Activated CD4-positive, alpha-beta T cell treated with anti-CD3 and anti-CD28 coated beads, Interleukin-2, amount 10 ng/mL, durations not matched to agents 7 days and 5 days (primary cell): ENCODE measurements around the gene PHACTR1. TPM values are rescaled to one million over a fixed set of nuclear protein-coding genes. Genes with fewer than 3 reads are reported as not detected.

Experiments
- CTCF ChIA-PET: fragments of 350-600 bp; sonication (Branson Sonifier 250); formaldehyde crosslinking; loops from one replicate; lab custom pipeline; 2021; ENCODE audit warnings: antibody characterized with exemption; lab: Charles Lee
- POLR2A ChIA-PET: fragments of 350-600 bp; sonication (Branson Sonifier 250); formaldehyde crosslinking; loops from one replicate; lab custom pipeline; 2021; ENCODE audit warnings: antibody characterized with exemption; lab: Charles Lee
- DNase-seq: peaks from one replicate; pipeline ENCODE4 v3.0.0-alpha.2; 2020
- H3K27ac Mint-ChIP-seq: one replicate; pipeline ENCODE4 v1.8.0; 2021; ENCODE audit warnings: mild to moderate bottlenecking, moderate library complexity, mixed read lengths
- H3K27me3 Mint-ChIP-seq: one replicate; pipeline ENCODE4 v1.8.0; 2021; ENCODE audit warnings: mixed read lengths
- H3K36me3 Mint-ChIP-seq: one replicate; pipeline ENCODE4 v1.8.0; 2021; ENCODE audit warnings: low read depth, mixed read lengths
- H3K4me1 Mint-ChIP-seq: one replicate; pipeline ENCODE4 v1.8.0; 2021; ENCODE audit warnings: mixed read lengths
- H3K4me3 Mint-ChIP-seq: one replicate; pipeline ENCODE4 v1.8.0; 2021; ENCODE audit warnings: mild to moderate bottlenecking, moderate library complexity, mixed read lengths
- H3K9me3 Mint-ChIP-seq: one replicate; pipeline ENCODE4 v1.8.0; 2021; ENCODE audit warnings: mixed read lengths
- total RNA-seq, 2 experiments: library from RNA; stranded (reverse); gene quantifications; one replicate each; pipeline ENCODE4 v1.2.3, GENCODE V29; 2021

PHACTR1 gene
- total RNA-seq, 2 experiments from 2014 or later: 0.19 to 0.32 TPM

DNA sequence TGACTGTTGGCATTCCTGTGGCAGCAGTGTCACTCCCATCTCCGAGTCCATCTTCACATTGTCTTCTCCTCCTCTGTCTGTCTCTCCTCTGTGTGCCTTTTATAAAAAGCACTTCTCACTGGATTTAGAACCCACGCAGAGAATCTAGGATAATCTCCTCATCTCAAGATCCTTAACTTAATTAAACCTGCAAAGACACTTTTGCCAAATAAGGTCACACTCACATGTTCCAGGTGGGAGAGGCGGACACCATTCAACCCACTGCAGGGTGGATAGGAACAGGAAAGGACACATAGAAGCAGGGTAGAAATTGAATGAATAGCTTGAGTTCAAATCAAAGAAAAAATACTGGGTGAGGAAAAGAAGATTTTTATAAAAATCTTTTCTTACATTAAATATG is 292.5 kb downstream of the PHACTR1 start:
- ChIA-PET POLR2A (no interaction called here), CTCF (no interaction called here)
- Mint-ChIP-seq H3K4me3 (no peak overlapping the region), H3K27ac (no peak overlapping the region), H3K27me3 (peaks cover 44% of the 10 kb centered on the region), H3K36me3 (peaks cover 2% of the 10 kb centered on the region), H3K4me1 (peaks cover 6% of the 10 kb centered on the region), H3K9me3 (no peaks in the 10 kb centered on the region)
- DNase-seq: no peak

DNA sequence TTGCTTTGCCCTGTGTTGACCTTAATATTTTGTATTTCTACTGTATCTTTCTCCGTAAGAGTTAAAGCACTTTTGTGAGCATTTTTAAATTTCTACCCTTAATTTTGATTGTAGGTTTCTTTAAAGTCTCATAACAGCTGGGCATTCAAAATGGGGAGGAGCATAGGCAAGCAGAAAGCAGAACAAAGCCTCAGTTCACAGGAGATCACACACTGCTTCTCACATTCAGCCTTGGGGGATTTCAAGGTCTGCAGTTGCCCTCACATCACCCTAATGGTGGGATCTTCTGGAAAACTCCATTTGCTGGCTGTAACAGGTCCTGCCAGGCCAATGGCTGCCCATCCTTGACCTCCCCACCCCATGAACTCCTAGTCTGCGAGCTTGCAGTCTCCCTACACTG is 292.9 kb downstream of the PHACTR1 start:
- H3K4me1 Mint-ChIP-seq: peaks cover 6% of the 10 kb centered on the region
- H3K36me3 Mint-ChIP-seq: peaks cover 2% of the 10 kb centered on the region
- POLR2A ChIA-PET: no interaction called here
- H3K27me3 Mint-ChIP-seq: peaks cover 46% of the 10 kb centered on the region
- CTCF ChIA-PET: no interaction called here
- H3K9me3 Mint-ChIP-seq: no peaks in the 10 kb centered on the region
- no peak overlapping the region for H3K4me3 Mint-ChIP-seq
- DNase-seq: no peak
- H3K27ac Mint-ChIP-seq: no peak overlapping the region

DNA sequence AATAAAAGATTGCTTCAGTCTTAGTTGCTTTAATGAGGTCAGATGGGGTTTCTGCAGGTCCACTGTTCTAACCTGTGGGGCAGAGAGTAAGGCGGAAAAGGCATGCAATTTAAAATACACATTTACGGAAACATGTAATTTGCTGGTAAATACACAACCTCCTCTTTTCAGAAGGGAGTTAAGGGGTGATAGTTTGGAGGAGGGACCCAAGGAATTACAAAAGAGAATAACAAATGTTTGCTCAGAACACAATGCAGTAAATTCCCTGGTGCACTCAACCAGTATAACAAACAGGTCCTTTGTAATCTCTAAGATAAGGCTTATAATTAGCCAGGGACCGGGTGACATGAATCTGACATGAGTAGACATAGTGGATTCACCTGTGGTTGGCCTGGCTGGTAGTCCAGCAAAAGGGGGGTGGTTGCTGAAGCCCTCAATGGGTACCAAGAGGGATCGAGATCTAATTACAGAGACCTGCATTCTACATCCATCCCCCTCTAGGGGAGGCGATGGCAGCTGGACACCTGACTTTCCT is 295.1 kb downstream of the PHACTR1 start:
- Mint-ChIP-seq H3K9me3 (no peaks in the 10 kb centered on the region), H3K27me3 (peaks cover 61% of the 10 kb centered on the region), H3K4me1 (peaks cover 6% of the 10 kb centered on the region), H3K27ac (no peak overlapping the region), H3K36me3 (peaks cover 2% of the 10 kb centered on the region), H3K4me3 (no peak overlapping the region)
- no peak for DNase-seq
- CTCF ChIA-PET: no interaction called here
- POLR2A ChIA-PET: no interaction called here

DNA sequence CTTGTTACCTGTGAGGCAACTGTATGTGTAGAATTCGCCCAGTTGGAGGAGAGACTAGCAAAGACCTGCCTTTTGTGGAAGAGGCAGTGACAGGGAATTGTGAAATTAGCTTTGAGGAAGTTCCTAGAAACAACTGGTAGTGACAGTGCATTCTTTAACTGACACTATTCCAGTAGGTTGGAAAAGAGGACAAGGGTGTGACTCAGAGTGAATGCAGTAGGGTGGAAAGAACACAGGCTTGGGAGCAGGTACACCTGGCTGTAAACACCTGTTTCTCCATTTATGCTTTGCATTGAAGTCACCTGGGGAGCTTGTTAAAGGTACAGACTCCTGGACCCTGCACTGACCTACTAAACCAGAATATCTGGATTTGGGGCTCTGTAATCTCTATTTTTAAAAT is 295.7 kb downstream of the PHACTR1 start:
- Mint-ChIP-seq H3K4me1 (peaks cover 6% of the 10 kb centered on the region), H3K27me3 (peaks cover 62% of the 10 kb centered on the region), H3K9me3 (no peaks in the 10 kb centered on the region), H3K27ac (no peak overlapping the region), H3K4me3 (no peak overlapping the region), H3K36me3 (peaks cover 2% of the 10 kb centered on the region)
- ChIA-PET CTCF (no interaction called here), POLR2A (no interaction called here)
- DNase-seq: no peak

DNA sequence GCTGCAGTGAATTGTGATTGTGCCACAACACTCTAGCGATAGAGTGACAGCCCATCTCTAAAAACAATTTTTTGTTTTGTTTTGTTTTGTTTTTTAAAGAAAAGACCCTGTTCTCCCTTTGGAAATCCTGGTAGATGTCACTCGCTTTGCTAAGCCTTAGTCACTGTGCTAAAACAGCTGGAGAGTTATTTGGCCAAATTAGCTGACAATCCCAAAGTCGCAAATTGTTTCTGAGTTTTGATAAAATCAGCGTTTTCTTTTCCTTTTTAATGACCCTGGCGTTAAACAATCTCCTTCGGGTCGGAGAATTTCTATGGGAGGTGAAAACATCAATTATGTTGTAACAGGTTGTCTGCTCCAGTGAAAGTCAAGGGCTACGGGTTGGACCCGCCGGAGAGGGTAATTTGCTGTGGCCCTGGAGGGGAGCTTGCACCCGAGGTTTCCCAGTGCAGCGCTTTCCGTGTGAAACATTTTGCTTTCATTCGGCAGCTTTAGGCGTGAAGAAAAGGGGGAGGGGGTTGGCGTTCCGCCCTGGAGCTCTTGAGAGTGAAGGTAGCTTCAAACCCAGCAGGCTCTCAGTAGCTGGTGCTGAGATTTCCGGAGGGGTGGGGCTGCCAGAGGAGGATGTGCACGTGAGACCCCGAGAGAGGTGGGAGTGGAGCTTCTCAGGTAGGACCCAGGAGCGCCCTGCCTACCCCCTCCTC is 296.6 kb downstream of the PHACTR1 start:
- Mint-ChIP-seq H3K9me3 (no peaks in the 10 kb centered on the region), H3K4me3 (peak overlapping the region; percentile 64), H3K27me3 (peaks cover 61% of the 10 kb centered on the region), H3K36me3 (peaks cover 2% of the 10 kb centered on the region), H3K27ac (no peak overlapping the region), H3K4me1 (peaks cover 6% of the 10 kb centered on the region)
- ChIA-PET CTCF (no interaction called here), POLR2A (no interaction called here)
- DNase-seq: peak; percentile 20

DNA sequence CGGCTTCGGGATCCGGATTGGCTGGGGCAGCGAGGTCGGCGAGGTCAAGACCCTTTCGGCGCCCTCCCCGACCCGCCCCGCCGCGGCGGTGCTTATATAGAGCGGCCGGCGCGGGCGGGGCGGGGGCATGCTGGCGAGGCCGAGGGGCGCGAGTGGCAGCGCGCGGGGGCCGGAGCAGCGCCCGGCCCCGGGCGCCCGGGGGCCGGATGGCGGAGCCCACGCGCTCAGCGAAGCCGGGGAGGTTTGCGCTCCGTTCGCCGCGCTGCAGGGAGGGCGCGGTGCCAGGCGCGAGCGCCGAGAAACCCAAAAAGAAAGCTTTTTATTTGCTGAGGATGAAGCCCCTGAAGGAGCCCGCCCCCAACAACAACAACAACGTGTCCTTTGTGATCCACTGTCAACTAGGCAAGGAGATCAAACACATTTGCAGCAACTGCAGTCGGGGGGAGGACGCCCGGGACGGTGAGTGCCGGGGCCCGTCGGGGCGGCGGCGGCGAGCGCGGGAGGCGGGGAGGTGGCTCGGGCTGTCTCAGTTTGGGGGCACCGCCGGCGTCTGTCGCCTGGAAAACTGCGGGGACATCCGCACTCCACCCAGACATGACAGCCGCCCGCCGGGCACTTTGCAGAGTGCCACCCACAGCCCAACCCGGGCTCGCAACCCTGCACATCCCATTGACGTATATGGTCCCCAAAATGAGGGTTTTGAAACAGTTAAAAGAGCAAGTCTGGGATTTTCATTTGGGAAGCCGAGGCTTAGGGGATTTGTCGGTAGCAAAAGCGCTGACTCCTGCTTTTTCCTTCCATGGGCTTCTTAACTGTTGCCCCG is 297.3 kb downstream of the PHACTR1 start:
- ChIA-PET CTCF (no interaction called here), POLR2A (no interaction called here)
- Mint-ChIP-seq H3K27me3 (peaks cover 61% of the 10 kb centered on the region), H3K27ac (no peak overlapping the region), H3K9me3 (no peaks in the 10 kb centered on the region), H3K36me3 (peaks cover 2% of the 10 kb centered on the region), H3K4me1 (peaks cover 6% of the 10 kb centered on the region), H3K4me3 (peak overlapping the region; percentile 64)
- DNase-seq: no peak

DNA sequence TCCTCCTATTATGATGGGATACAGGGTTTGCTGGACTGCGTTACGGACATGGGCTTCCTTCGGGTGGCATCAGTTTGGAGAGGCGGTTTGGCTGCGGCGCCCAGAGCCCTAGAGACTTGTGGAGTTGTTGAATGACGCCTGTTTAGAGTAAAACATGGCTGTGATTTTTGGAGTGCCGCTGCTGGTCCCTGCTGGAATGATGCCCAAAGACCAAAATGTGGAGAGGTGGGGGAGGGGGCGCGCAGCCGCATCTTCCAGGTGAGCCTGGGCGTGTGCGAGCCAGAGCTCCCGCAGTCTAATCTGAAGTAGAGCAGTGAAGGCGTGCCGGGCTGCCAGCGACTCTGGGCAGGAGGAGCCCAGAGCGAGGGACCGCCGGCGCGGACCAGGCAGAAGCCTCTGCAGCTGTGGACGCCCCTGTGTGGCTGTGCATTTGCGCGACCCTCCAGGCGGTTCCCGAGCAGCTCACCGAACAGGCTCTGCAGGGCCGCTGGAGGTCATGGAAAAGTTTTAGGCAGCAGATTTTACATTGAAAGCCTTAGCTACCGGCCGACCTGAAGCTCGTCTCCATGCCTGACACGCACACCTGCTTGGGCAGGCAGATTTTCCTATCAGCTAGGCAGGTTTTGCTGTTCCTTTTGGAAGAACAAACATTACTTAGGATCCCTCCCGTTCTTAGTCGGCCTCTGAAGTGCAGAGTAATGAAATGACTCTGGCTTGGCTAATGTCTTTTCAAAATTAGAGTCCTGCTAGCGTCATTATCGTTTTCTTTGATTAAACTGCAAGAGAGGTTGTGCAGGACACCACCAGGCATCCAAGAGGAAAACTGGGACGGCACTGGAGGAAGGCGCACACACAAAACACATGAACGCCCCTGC is 298.2 kb downstream of the PHACTR1 start:
- peaks cover 62% of the 10 kb centered on the region for H3K27me3 Mint-ChIP-seq
- H3K9me3 Mint-ChIP-seq: no peaks in the 10 kb centered on the region
- H3K4me1 Mint-ChIP-seq: peaks cover 6% of the 10 kb centered on the region
- H3K27ac Mint-ChIP-seq: no peak overlapping the region
- no peak for DNase-seq
- POLR2A ChIA-PET: no interaction called here
- CTCF ChIA-PET: no interaction called here
- H3K36me3 Mint-ChIP-seq: peaks cover 2% of the 10 kb centered on the region
- no peak overlapping the region for H3K4me3 Mint-ChIP-seq

DNA sequence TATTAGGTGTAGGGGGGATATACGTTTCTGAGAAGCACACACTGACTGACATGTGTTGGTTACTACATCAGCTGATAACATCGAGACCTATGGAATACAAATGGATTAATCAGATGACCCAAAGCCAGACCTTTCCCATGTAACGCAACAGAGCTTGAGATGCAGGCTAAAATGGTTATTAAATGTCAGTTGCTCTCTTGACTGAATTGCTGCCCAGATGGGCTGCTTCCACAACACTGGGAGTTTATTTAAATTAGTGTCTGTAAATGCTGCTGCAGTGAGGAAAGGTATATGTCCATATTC is 298.8 kb downstream of the PHACTR1 start:
- ChIA-PET POLR2A (no interaction called here), CTCF (no interaction called here)
- peaks cover 62% of the 10 kb centered on the region for H3K27me3 Mint-ChIP-seq
- H3K36me3 Mint-ChIP-seq: peaks cover 2% of the 10 kb centered on the region
- DNase-seq: no peak
- no peaks in the 10 kb centered on the region for H3K9me3 Mint-ChIP-seq
- no peak overlapping the region for H3K4me3 Mint-ChIP-seq
- no peak overlapping the region for H3K27ac Mint-ChIP-seq
- peaks cover 6% of the 10 kb centered on the region for H3K4me1 Mint-ChIP-seq

DNA sequence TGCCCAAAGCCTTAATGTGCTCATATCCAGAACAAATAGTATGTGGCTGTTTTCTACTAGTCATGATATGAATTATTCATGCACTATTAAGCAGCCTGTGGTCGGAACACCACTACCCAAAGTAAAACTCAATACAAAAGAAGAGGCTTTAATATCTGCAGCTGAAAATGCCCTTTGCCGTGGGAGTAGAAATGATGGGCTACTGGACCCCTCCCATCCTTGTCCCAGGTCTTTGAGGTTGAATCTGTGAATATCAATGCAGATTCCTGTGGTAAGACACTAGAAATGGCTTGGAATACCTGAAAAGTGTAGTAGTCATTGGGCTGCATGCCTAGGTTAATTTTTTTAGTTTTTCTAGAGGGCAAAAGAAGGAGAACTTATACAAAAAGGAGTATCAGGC is 308.0 kb downstream of the PHACTR1 start:
- no peak overlapping the region for H3K27ac Mint-ChIP-seq
- ChIA-PET POLR2A (no interaction called here), CTCF (no interaction called here)
- no peak for DNase-seq
- H3K36me3 Mint-ChIP-seq: no peaks in the 10 kb centered on the region
- no peak overlapping the region for H3K4me3 Mint-ChIP-seq
- no peaks in the 10 kb centered on the region for H3K9me3 Mint-ChIP-seq
- no peaks in the 10 kb centered on the region for H3K4me1 Mint-ChIP-seq
- peaks cover 26% of the 10 kb centered on the region for H3K27me3 Mint-ChIP-seq

DNA sequence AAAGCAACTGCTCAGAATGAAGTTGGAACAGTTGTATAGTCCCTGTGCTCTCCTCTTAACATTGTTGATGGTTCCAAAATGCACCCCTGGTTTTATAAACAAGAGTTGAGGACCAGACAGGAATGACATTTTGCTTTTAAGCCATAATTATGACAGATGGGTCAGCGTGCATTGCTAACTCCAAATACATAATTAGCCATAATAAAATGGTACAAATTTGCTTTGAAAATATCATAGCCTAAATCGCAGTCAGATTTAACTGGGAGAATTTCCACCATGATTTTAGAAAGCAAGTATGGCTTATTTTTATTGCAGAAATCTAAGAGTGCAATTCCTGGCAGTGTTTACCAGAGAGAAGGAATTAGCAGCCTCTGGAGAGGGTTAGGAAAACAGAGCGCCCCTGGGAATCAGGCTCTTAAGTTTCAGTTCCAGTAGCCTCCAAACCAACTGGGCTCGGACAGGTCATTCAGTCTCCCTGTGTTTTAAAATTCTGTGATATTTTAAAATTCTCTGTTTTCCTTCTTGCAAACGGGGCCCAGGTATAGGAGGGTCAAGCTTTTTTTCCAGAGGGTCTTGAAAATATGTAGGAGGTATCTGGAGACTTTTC is 309.4 kb downstream of the PHACTR1 start:
- Mint-ChIP-seq H3K27me3 (peaks cover 26% of the 10 kb centered on the region), H3K27ac (no peak overlapping the region), H3K4me1 (no peaks in the 10 kb centered on the region), H3K4me3 (no peak overlapping the region), H3K36me3 (no peaks in the 10 kb centered on the region), H3K9me3 (no peaks in the 10 kb centered on the region)
- ChIA-PET POLR2A (no interaction called here), CTCF (no interaction called here)
- no peak for DNase-seq

DNA sequence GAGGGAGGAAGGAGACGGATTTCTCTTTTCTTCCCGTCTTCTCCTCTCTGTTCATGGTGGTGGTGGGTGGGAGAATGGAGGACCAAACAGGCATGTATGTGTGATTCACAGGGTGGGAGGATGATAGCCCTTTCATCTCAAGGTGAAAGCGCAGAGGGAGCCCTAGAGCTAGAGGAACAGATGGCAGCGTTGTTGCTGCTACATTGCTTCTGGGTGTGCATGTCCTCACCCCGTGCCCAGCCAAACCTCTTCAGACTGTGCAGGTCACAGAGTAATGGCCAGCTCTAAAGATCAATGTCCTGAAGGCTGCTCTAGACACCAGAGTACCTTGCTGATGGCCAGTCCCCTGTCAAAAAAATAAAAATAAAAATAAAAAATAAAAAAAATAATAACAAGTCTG is 310.0 kb downstream of the PHACTR1 start:
- H3K4me3 Mint-ChIP-seq: no peak overlapping the region
- ChIA-PET POLR2A (no interaction called here), CTCF (no interaction called here)
- DNase-seq: no peak
- peaks cover 30% of the 10 kb centered on the region for H3K27me3 Mint-ChIP-seq
- H3K4me1 Mint-ChIP-seq: no peaks in the 10 kb centered on the region
- no peak overlapping the region for H3K27ac Mint-ChIP-seq
- H3K36me3 Mint-ChIP-seq: no peaks in the 10 kb centered on the region
- H3K9me3 Mint-ChIP-seq: no peaks in the 10 kb centered on the region

DNA sequence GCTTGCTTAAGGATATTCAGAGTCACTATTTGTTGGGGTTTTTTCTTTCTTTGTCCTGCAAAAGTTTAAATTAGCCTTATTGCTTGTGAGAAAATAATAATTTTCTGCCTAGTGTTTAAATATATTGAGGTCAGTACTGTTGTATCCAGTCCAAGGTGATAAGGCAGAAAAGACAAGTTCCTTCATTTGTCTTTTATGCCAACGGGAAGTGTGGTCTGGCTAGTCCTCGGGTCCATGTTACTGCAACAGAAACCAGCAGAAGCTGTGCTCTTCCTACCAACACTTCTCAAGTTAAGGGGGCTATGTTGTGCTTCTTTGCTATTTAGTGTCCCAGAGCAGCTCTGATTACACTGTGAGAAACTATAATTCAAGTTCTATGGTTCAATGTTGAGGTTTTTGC is 310.6 kb downstream of the PHACTR1 start:
- Mint-ChIP-seq H3K4me3 (no peak overlapping the region), H3K4me1 (no peaks in the 10 kb centered on the region), H3K9me3 (no peaks in the 10 kb centered on the region), H3K36me3 (no peaks in the 10 kb centered on the region), H3K27ac (no peak overlapping the region), H3K27me3 (peaks cover 30% of the 10 kb centered on the region)
- no peak for DNase-seq
- ChIA-PET POLR2A (no interaction called here), CTCF (interaction anchor here (0.6 kb wide), 1 partner anchor 1178 kb away, joined by 3 read pairs; no protein-coding TSS in a partner anchor)
